Gastroesophageal sphincter (tissue), 4 donors: Measurements from ENCODE around the gene SLC25A19. TPM values are rescaled to one million over a fixed set of nuclear protein-coding genes. Genes with fewer than 3 reads are reported as not detected.

ENCODE experiments used
- ATAC-seq: fragments of 150-250 bp; one replicate; pipeline ENCODE4 v1.9.1; 2016; ENCODE audit warnings: mild to moderate bottlenecking, moderate library complexity
- H3K27ac ChIP-seq, 4 donors: fragments of 200-600 bp; sonication (generic) in 3 of 4; 1 replicate in 3 of 4; 2 replicates in 1 of 4; pipeline ENCODE4 v1.5.1; 2016 to 2019
- H3K27me3 ChIP-seq: fragments of 200-600 bp; sonication (generic); one replicate; pipeline ENCODE4 v1.5.1; 2019
- H3K36me3 ChIP-seq, 2 donors: fragments of 200-600 bp; sonication (generic); one replicate each; pipeline ENCODE4 v1.5.1; 2019; ENCODE audit warnings: control low read depth in 1 of 2
- H3K4me1 ChIP-seq, 3 donors: fragments of 200-600 bp; sonication (generic); 1 replicate in 2 of 3; 2 replicates in 1 of 3; pipeline ENCODE4 v1.5.1; 2016 to 2019; ENCODE audit warnings: control low read depth in 2 of 3
- H3K4me3 ChIP-seq, 2 donors: fragments of 200-600 bp; sonication (generic); one replicate each; pipeline ENCODE4 v1.5.1; 2019; ENCODE audit warnings: mild to moderate bottlenecking in 1 of 2, moderate library complexity in 1 of 2
- H3K9me3 ChIP-seq, 3 donors: fragments of 200-600 bp; sonication (generic); one replicate each; pipeline ENCODE4 v1.5.1; 2017 to 2019; ENCODE audit warnings: control low read depth in 2 of 3
- EP300 ChIP-seq: sonication (generic); formaldehyde crosslinking; IDR thresholded peaks from one replicate; pipeline ENCODE4 v1.6.1; 2017; ENCODE audit warnings: antibody characterized with exemption, mild to moderate bottlenecking
- POLR2A ChIP-seq, 2 donors: fragments of 450-650 bp; IDR thresholded peaks; one replicate each; pipeline ENCODE4 v1.6.1; 2017; ENCODE audit warnings: antibody characterized with exemption in 2 of 2, mild to moderate bottlenecking in 2 of 2, moderate library complexity in 1 of 2
- POLR2AphosphoS5 ChIP-seq: sonication (generic); formaldehyde crosslinking; IDR thresholded peaks from one replicate; pipeline ENCODE4 v1.6.1; 2017; ENCODE audit warnings: antibody characterized with exemption
- WGBS, 2 donors: methylation state at CpG; one replicate each; pipeline ENCODE4 v1.1.5; 2018; ENCODE audit warnings: low coverage in 1 of 2; 5-methylcytosine and 5-hydroxymethylcytosine counted together
- total RNA-seq, 4 donors: library from RNA; depleted of rRNA; stranded (reverse); fragments of >200 nt; gene quantifications; one replicate each; pipeline ENCODE4 v1.1.0, GENCODE V29; 2016
- TF ChIP-seq, protein P1 (sequence below), 4 experiments: fragments of 200-600 bp in 2 of 4; fragments of 450-650 bp in 2 of 4; sonication (generic) in 1 of 4; IDR thresholded peaks; one replicate each; pipeline ENCODE4 v1.5.1; 2017 to 2019; ENCODE audit warnings: antibody characterized with exemption in 4 of 4, mild to moderate bottlenecking in 2 of 4, moderate library complexity in 2 of 4

The SLC25A19 gene
- total RNA-seq, 4 donors from 2014 or later: 7.3 to 14.5 (median 13.4) TPM

DNA sequence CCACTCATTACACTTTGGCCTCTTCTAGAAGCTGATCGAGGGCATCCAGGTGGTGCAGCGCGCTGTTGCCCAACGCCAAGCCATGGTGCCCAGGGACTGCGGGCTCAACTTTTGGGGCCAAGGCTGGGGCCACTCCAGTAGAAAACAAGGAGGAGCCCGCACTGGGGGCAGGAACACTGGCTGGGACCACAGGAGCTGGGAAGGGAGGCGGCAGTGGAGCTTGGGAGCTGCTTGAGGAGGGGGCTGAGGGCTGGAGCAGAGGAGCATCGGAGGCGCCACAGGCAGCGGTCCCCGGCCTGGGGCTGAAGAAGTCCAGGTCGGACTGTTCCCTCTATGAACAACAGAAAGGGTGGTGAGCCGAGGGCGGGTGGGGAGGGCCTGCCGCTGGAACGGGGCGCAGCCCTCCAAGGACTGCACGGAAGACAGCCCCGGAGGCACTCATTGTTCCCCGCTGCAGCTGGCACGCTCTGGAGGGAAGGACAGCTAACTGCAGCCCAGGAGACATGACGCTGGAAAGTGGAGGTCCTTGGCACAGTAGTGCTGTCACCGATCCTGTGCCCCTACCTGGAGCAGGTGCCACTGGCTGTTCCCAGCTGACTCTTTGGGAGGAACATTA is 49.3 kb downstream of the SLC25A19 start:
- TF ChIP-seq EP300 (no peak), POLR2A (IDR thresholded peaks at IDR 0.05) (no peak), POLR2AphosphoS5 (no peak)
- TF ChIP-seq, protein P1, sequence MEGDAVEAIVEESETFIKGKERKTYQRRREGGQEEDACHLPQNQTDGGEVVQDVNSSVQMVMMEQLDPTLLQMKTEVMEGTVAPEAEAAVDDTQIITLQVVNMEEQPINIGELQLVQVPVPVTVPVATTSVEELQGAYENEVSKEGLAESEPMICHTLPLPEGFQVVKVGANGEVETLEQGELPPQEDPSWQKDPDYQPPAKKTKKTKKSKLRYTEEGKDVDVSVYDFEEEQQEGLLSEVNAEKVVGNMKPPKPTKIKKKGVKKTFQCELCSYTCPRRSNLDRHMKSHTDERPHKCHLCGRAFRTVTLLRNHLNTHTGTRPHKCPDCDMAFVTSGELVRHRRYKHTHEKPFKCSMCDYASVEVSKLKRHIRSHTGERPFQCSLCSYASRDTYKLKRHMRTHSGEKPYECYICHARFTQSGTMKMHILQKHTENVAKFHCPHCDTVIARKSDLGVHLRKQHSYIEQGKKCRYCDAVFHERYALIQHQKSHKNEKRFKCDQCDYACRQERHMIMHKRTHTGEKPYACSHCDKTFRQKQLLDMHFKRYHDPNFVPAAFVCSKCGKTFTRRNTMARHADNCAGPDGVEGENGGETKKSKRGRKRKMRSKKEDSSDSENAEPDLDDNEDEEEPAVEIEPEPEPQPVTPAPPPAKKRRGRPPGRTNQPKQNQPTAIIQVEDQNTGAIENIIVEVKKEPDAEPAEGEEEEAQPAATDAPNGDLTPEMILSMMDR (IDR thresholded peaks at IDR 0.05): no peak
- H3K4me1 ChIP-seq: peaks cover 0 to 15% (median 0%) of the 10 kb centered on the region in 3 donors
- peaks cover 0 to 100% of the 10 kb centered on the region in 2 donors for H3K36me3 ChIP-seq
- H3K9me3 ChIP-seq: no peaks in the 10 kb centered on the region
- 60 to 86% methylated on average over 1 to 7 of the region's 23 CpGs for WGBS, 2 donors
- H3K4me3 ChIP-seq: no peak overlapping the region
- H3K27me3 ChIP-seq: no peaks in the 10 kb centered on the region
- no peak for ATAC-seq
- peak overlapping the region in 1 of 4 donors; percentile 31 for H3K27ac ChIP-seq

DNA sequence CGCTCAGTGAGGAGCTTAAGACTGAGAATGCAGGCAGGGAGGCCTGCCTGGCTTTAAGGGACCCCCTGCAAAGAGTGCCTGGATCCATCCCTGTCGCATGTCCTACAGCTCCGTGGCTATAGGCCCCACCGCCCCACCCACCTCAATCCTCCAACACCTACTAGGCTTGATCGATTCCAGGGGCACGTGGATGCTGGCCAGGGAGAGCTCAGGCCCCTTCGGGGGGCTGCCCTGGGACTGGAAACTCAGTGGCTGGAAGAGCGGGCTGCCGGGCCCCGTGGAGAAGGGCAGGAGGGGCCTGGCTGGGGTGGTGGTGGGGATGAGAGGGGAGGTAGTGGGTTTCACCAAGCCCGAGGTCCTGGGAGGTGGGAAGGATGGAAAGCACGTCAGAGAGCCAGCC is 50.0 kb downstream of the SLC25A19 start:
- peaks cover 0 to 15% (median 0%) of the 10 kb centered on the region in 3 donors for H3K4me1 ChIP-seq
- no peaks in the 10 kb centered on the region for H3K27me3 ChIP-seq
- ATAC-seq: no peak
- WGBS, 2 donors: 86 to 100% methylated on average over 1 of the region's 12 CpGs
- no peak overlapping the region for H3K4me3 ChIP-seq
- peaks cover 0 to 100% of the 10 kb centered on the region in 2 donors for H3K36me3 ChIP-seq
- no peaks in the 10 kb centered on the region for H3K9me3 ChIP-seq
- H3K27ac ChIP-seq: peak overlapping the region in 3 of 4 donors; percentile 35 to 53 (median 39)
- TF ChIP-seq, protein P1 (IDR thresholded peaks at IDR 0.05): no peak
- peak in 1 of 2 donors; percentile 8 for TF ChIP-seq POLR2A (IDR thresholded peaks at IDR 0.05)

DNA sequence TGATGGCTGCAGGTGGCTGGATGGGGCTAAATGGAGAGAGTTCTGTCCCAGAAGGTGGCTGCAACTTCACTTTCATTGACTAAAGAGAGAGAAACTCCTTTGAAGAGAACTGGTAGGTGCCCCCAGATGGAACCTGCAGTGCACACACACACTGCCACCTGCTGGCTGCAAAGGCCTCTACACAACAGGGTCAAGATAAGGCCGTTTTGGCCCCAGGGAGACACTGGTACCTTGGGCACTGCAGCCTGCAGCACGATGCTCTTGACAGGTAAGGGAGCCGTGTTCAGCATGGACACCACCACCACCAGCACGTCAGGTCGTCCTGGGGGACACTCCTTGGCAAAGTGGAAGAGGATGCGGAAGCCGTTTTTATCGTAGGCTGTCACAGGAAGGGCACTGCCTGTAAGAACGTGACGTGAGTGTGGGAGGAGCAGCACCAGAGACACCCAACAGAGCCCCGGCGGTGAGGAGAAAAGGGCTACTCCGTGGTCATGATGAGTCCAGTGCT is 50.5 kb downstream of the SLC25A19 start:
- Histone ChIP-seq H3K4me3 (no peak overlapping the region), H3K4me1 (peaks cover 0 to 15% (median 0%) of the 10 kb centered on the region in 3 donors), H3K9me3 (no peaks in the 10 kb centered on the region), H3K27me3 (no peaks in the 10 kb centered on the region), H3K27ac (peak overlapping the region in 3 of 4 donors; percentile 35 to 53 (median 39)), H3K36me3 (peaks cover 0 to 100% of the 10 kb centered on the region in 2 donors)
- TF ChIP-seq POLR2A (IDR thresholded peaks at IDR 0.05): no peak
- TF ChIP-seq, protein P1 (IDR thresholded peaks at IDR 0.05): peak in 3 of 4 experiments; percentile 65 to 78 (median 74)
- WGBS, 2 donors: 28 to 39% methylated on average over 2 to 8 of the region's 13 CpGs
- ATAC-seq: peak; percentile 50

DNA sequence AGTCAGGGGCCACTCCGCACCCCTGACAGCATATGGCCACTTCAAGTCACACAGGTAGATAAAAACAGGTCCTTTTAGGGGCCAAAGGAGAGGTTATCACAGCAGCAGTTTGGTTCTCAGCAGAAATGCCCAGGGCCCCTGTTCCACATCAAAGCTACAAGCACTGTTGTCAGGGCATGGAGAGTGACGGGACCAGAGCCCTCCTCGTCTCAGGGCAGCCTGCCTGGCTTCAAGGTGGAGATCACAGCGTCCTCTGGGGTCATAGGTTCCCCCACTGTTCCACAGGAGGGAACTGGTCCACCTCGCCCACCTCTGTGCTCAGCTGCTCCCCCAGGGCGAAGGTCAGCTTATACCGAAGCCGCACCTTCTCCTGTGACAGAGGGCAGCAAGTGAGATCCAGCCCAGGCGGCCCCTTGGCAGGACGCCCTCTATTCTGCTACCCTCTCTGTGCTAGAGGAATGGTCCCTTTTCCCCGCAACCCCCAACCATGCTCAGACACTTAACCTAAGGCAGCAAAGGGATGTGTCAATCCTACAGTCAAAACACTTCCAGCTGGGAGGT is 51.1 kb downstream of the SLC25A19 start:
- H3K27me3 ChIP-seq: no peaks in the 10 kb centered on the region
- peaks cover 0 to 15% (median 0%) of the 10 kb centered on the region in 3 donors for H3K4me1 ChIP-seq
- no peak overlapping the region for H3K4me3 ChIP-seq
- peaks cover 0 to 100% of the 10 kb centered on the region in 2 donors for H3K36me3 ChIP-seq
- TF ChIP-seq POLR2A (IDR thresholded peaks at IDR 0.05) (no peak), EP300 (no peak)
- WGBS, 2 donors: no CpG with 5 or more reads among the region's 11 CpGs
- H3K9me3 ChIP-seq: no peaks in the 10 kb centered on the region
- no peak for ATAC-seq
- H3K27ac ChIP-seq: peak overlapping the region in 1 of 4 donors; percentile 53

DNA sequence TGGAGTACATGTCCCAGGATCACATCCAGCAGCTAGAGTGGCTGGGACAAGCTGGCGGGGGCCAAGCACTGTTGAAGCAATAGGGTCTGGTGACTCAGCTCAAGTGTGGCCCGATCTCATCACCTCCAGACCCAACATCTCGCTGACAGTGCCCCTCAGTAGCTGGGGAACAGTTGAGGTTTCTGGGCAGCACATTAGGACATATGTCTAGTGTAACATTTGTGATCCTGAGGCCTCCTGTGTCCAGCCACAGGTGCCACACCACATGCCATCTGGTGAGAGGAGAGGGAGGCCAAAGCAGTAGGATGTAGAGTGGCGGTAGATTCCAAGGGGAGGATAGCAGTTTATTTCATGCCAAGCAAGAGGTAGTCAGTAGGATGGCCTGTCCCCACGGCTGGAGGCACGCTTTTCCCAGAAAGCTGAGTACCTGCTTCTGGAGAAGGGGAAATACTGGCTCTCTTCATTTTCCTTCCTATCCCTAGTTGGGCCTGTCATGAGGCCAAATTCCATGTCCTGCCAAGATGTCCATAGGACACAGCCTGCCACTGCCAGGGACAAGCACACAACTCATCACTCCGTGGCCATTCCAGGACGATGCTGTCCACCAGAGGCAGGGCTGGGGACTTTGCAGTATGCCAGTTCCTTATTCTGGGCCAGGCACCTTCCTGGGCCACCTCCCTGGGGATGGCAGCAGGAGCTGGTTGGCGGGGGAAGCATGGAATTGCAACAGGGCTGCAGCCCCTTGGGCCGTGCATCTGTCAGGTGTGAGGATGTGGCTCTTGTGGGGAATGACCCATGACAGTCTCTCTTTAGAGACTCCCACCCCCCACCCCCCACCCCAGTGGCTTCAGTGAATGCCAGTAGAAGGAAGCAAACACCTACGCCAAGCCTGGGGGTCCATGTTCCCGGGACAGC is 51.9 kb downstream of the SLC25A19 start:
- peaks cover 0 to 15% (median 0%) of the 10 kb centered on the region in 3 donors for H3K4me1 ChIP-seq
- H3K4me3 ChIP-seq: no peak overlapping the region
- peak overlapping the region in 1 of 4 donors; percentile 53 for H3K27ac ChIP-seq
- TF ChIP-seq POLR2AphosphoS5 (no peak), EP300 (no peak), POLR2A (IDR thresholded peaks at IDR 0.05) (no peak)
- TF ChIP-seq, protein P1 (IDR thresholded peaks at IDR 0.05): no peak
- ATAC-seq: no peak
- H3K36me3 ChIP-seq: peaks cover 0 to 100% of the 10 kb centered on the region in 2 donors
- no peaks in the 10 kb centered on the region for H3K27me3 ChIP-seq
- no peaks in the 10 kb centered on the region for H3K9me3 ChIP-seq
- 70 to 71% methylated on average over 2 to 4 of the region's 12 CpGs for WGBS, 2 donors
